HepG2 (cell line): Measurements from ENCODE around the gene CNNM3. TPM values are rescaled to one million over a fixed set of nuclear protein-coding genes. Genes with fewer than 3 reads are reported as not detected.

Experiments
- ATF3 ChIP-seq: sonication (generic); formaldehyde crosslinking; IDR thresholded peaks from 2 replicates; pipeline ENCODE4 v1.4.0; 2020; ENCODE audit warnings: missing genetic modification reagents
- CBFB ChIP-seq: sonication (generic); formaldehyde crosslinking; IDR thresholded peaks from 2 replicates; pipeline ENCODE4 v1.4.0; 2020; ENCODE audit warnings: missing genetic modification reagents
- CC2D1A ChIP-seq: sonication (generic); formaldehyde crosslinking; IDR thresholded peaks from 2 replicates; pipeline ENCODE4 v1.8.1; 2023; ENCODE audit warnings: mild to moderate bottlenecking, missing genetic modification reagents
- SIN3B ChIP-seq: fragments of 150-350 bp; IDR thresholded peaks from 2 replicates; pipeline ENCODE4 v1.6.1; 2014; ENCODE audit warnings: low read length
- TP53 ChIP-seq: sonication (generic); formaldehyde crosslinking; conservative IDR thresholded peaks from 2 replicates; pipeline ENCODE4 v1.4.0; 2020; ENCODE audit warnings: missing genetic modification reagents
- ZIK1 ChIP-seq: sonication (generic); formaldehyde crosslinking; IDR thresholded peaks from 2 replicates; pipeline ENCODE4 v1.5.0; 2020; ENCODE audit warnings: mild to moderate bottlenecking, low read depth, missing genetic modification reagents, borderline replicate concordance
- ZNF281 ChIP-seq: sonication (generic); formaldehyde crosslinking; IDR thresholded peaks from 2 replicates; pipeline ENCODE4 v1.4.0; 2020; ENCODE audit warnings: missing genetic modification reagents, borderline replicate concordance
- ZNF282 ChIP-seq: fragments of 450-650 bp; IDR thresholded peaks from 2 replicates; pipeline ENCODE4 v1.6.1; 2018; ENCODE audit not compliant: partially characterized antibody
- polyA plus RNA-seq, 8 experiments: library from polyadenylated mRNA; depleted of rRNA in 3 of 8; stranded (reverse) in 7 of 8; unstranded in 1 of 8; fragments of >200 nt; fragmentation: Illumina TruSeq in 4 of 8; extraction: Trizol in 4 of 8; gene quantifications; 2 replicates each; pipeline versions ENCODE4 v1.2.1 to v1.2.3, GENCODE V29; 2011 to 2016; ENCODE audit warnings: low read depth in 4 of 8, missing spikeins in 1 of 8, mixed read lengths in 1 of 8; ENCODE audit not compliant: insufficient read depth in 1 of 8
- total RNA-seq, 5 experiments: library from RNA; depleted of rRNA; stranded (reverse); fragments of >200 nt; fragmentation: Illumina TruSeq; extraction: Trizol; gene quantifications; 2 replicates each; pipeline ENCODE4 v1.2.3, GENCODE V29; 2016; ENCODE audit warnings: low read depth in 1 of 5
- TF ChIP-seq, protein P1 (sequence below), 2 experiments: fragments of 450-650 bp in 1 of 2; sonication (generic) in 1 of 2; formaldehyde crosslinking in 1 of 2; IDR thresholded peaks; 2 replicates each; pipeline versions ENCODE4 v1.6.1 to v1.8.0; 2016 to 2022; ENCODE audit warnings: antibody characterized with exemption in 1 of 2, mild to moderate bottlenecking in 1 of 2, missing genetic modification reagents in 1 of 2
- TF ChIP-seq, protein P2 (sequence below): sonication (generic); formaldehyde crosslinking; IDR thresholded peaks from 2 replicates; pipeline ENCODE4 v1.4.0; 2020; ENCODE audit warnings: missing genetic modification reagents, low read depth, mild to moderate bottlenecking, borderline replicate concordance
- TF ChIP-seq, protein P3 (sequence below): fragments of 450-650 bp; IDR thresholded peaks from 2 replicates; pipeline ENCODE4 v1.6.1; 2017; ENCODE audit warnings: mild to moderate bottlenecking

Gene CNNM3
- total and polyA plus RNA-seq, 2 of the 13 experiments (the other 11 are each of a cell fraction or from before 2014, with no cell fraction given): 21.2 to 27.9 TPM

DNA sequence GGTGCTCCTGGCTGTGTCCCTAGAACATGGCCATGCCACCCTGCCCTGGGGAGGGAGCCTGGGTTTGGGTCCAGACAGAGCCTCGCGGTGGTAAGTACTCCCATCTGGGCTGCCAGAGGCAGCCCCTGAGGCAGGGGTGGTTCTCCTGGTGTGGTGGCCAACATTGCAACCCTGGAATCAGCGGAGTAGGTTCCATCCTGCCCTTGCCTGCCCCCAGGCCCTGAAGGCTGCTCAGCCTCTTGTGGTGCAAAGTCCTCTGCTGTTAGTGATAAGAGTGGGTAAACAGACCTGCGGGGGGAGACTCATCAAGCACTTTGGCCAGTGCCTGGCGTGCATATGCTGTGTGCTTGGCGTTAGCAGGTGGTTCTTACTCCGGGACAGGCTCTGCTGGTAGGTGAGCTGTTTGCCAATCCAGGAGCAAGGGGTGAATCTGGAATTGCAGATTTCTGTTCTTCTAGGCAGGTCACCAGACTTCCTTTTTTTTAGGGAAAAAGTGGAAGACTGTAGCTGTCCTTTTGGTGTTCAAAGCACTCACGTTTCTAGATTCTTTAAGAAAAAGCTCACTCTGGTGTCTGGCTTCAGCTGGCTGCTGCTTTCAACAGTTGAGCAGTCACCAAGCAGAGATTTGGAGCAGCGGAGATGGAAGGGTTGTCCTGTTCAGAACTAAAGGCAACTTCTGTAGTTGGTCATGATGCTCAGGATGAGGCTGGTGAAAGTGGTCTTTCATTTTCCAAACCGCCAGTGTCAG, 3.2 kb downstream of the CNNM3 start (continued):
- TF ChIP-seq, protein P1, sequence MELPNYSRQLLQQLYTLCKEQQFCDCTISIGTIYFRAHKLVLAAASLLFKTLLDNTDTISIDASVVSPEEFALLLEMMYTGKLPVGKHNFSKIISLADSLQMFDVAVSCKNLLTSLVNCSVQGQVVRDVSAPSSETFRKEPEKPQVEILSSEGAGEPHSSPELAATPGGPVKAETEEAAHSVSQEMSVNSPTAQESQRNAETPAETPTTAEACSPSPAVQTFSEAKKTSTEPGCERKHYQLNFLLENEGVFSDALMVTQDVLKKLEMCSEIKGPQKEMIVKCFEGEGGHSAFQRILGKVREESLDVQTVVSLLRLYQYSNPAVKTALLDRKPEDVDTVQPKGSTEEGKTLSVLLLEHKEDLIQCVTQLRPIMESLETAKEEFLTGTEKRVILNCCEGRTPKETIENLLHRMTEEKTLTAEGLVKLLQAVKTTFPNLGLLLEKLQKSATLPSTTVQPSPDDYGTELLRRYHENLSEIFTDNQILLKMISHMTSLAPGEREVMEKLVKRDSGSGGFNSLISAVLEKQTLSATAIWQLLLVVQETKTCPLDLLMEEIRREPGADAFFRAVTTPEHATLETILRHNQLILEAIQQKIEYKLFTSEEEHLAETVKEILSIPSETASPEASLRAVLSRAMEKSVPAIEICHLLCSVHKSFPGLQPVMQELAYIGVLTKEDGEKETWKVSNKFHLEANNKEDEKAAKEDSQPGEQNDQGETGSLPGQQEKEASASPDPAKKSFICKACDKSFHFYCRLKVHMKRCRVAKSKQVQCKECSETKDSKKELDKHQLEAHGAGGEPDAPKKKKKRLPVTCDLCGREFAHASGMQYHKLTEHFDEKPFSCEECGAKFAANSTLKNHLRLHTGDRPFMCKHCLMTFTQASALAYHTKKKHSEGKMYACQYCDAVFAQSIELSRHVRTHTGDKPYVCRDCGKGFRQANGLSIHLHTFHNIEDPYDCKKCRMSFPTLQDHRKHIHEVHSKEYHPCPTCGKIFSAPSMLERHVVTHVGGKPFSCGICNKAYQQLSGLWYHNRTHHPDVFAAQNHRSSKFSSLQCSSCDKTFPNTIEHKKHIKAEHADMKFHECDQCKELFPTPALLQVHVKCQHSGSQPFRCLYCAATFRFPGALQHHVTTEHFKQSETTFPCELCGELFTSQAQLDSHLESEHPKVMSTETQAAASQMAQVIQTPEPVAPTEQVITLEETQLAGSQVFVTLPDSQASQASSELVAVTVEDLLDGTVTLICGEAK (IDR thresholded peaks at IDR 0.05): no peak
- TF ChIP-seq, protein P1 (CRISPR knock-in tag; IDR thresholded peaks at IDR 0.05): peak; percentile 82; the same call in 1 of the 2 replicates
- TF ChIP-seq ZNF282: no peak
- peak; percentile 54; the same call in 1 of the 2 replicates for TF ChIP-seq ATF3 (CRISPR knock-in tag)
- peak; percentile 86 for TF ChIP-seq CBFB
- TF ChIP-seq CC2D1A: 0 out of 2 replicates have a peak, but pooled peaks have one; percentile 43
- 0 out of 2 replicates have a peak, but pooled peaks have one; percentile 35 for TF ChIP-seq TP53 (CRISPR knock-in tag)
- TF ChIP-seq, protein P2, sequence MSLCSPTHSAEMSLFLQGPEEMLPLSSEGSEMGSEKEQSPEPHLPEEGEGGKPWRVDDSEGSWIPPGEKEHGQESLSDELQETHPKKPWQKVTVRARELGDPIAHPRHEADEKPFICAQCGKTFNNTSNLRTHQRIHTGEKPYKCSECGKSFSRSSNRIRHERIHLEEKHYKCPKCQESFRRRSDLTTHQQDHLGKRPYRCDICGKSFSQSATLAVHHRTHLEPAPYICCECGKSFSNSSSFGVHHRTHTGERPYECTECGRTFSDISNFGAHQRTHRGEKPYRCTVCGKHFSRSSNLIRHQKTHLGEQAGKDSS (CRISPR knock-in tag): peak; percentile 91
- TF ChIP-seq, protein P3, sequence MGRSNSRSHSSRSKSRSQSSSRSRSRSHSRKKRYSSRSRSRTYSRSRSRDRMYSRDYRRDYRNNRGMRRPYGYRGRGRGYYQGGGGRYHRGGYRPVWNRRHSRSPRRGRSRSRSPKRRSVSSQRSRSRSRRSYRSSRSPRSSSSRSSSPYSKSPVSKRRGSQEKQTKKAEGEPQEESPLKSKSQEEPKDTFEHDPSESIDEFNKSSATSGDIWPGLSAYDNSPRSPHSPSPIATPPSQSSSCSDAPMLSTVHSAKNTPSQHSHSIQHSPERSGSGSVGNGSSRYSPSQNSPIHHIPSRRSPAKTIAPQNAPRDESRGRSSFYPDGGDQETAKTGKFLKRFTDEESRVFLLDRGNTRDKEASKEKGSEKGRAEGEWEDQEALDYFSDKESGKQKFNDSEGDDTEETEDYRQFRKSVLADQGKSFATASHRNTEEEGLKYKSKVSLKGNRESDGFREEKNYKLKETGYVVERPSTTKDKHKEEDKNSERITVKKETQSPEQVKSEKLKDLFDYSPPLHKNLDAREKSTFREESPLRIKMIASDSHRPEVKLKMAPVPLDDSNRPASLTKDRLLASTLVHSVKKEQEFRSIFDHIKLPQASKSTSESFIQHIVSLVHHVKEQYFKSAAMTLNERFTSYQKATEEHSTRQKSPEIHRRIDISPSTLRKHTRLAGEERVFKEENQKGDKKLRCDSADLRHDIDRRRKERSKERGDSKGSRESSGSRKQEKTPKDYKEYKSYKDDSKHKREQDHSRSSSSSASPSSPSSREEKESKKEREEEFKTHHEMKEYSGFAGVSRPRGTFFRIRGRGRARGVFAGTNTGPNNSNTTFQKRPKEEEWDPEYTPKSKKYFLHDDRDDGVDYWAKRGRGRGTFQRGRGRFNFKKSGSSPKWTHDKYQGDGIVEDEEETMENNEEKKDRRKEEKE: no peak
- no peak; the same call in 1 of the 2 replicates for TF ChIP-seq ZIK1
- TF ChIP-seq SIN3B: no peak
- peak; percentile 83; the same call in 1 of the 2 replicates for TF ChIP-seq ZNF281 (CRISPR knock-in tag)
